ENCODE measurements around the gene NCDN.

Gene NCDN

GRCh38 chr1:35590476-35591040 is 33.0 kb downstream of the NCDN start:
- no peak for DNase-seq

DNA sequence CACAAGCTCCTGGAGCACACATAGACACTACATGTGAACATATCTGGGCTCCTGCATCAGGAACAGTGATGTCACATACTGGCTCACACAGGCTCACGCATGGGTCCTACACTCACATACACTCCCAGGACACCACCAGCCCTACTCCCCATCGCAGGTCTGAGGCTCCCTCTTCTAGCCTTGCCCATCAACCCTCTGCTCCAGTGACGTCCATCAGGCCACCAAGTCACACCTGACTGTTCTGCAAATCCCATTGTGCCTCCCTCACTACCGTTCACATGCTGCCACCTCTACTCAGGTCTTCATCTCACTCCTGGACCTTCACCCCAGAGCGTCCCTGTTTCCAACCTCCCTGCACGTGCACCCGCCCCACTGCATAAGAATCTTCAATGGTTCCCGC is 33.6 kb downstream of the NCDN start:
- no peak for DNase-seq

- DNase-seq, result peak; percentile 43 to 47 (median 44)
Observed at GRCh38 chr1:35592991-35593769, 35.6 kb downstream of the NCDN start.

- no peak for DNase-seq
Observed at GRCh38 chr1:35594005-35594760, 36.6 kb downstream of the NCDN start.

GRCh38 chr1:35595684-35596083 is 38.1 kb downstream of the NCDN start:
- no peak for DNase-seq

GRCh38 chr1:35597870-35598269 is 40.3 kb downstream of the NCDN start:
- no peak for DNase-seq

DNA sequence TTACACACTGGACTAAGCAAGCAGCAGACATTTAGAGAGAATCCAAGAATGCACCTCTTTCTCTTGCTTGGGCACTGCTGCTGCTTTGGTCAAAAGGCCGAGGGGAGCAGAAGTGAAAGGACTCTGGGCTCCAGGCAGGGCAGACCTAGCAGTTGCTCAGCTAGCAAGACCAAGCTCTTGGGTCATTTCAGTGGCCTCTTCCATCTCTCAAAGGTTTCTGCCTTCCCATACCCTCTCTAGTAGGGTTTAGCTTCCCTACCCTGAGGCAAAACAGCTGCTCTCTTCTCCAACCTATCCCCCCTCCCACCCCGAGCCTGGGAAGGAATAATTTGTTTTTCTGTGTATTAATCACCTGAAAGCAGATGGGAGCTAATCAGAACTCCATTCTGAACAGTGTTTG is 41.3 kb downstream of the NCDN start:
- DNase-seq, result no peak

DNA sequence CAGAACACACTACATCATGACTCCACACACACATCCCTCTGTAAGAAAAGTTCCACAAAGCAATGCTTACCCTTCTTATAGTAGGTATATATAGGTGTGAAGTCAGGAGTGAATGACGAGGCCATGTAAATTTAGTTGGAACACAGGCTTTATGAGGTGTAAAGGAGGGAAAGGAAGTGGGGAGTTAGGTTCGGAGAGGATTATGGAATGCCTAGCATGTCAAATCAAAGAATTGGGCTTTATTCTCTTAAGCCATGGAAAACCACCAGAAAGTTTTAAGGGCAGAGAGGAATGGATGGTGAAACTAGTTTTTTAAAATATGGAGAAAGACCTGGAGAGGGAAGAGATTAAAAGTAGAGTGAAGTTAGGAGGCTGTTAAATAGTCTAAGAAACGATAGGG is 41.8 kb downstream of the NCDN start:
- no peak for DNase-seq

DNA sequence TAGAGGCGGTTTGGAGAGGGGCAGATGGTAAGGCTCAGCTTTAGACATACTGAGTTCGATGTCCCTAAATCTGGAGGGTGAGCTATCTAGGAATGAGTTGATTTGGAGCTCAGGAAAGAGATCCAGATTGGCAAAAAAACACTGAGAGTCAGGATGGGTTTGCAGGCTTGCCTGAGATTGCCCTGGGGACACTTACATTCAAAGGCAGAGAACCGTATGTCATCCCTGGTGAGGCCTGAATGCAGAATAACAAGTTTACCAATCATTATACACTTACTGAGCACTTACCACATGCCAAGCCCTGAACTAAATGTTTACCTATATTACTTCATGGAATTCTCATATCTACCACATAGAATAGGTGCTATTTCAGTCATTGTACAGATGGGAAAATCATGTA is 43.0 kb downstream of the NCDN start:
- DNase-seq, result no peak

DNA sequence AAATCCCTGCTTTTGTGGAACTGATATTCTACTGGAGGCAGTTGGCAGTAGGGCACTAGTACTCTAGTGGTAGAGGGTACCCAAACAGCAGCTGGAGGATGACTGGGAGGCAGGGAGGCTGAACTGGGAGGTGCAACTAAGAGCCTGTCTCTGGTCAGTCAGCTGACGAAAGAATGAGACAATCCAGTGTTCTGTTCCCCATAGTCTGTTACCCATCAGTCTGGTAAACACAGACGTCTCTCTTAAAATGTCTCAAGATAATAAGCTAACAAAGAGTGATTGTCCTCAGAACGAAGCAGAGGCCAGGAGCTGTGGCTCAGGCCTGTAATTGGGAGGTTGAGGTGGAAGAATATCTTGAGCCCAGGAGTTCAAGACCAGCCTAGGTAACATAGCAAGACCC is 45.9 kb downstream of the NCDN start:
- DNase-seq, result no peak

GRCh38 chr1:35603941-35604340 is 46.3 kb downstream of the NCDN start:
- DNase-seq, result no peak

- no peak for DNase-seq
Observed at GRCh38 chr1:35605071-35605866, 47.7 kb downstream of the NCDN start.

GRCh38 chr1:35605867-35606182 is 48.2 kb downstream of the NCDN start:
- no peak for DNase-seq

DNA sequence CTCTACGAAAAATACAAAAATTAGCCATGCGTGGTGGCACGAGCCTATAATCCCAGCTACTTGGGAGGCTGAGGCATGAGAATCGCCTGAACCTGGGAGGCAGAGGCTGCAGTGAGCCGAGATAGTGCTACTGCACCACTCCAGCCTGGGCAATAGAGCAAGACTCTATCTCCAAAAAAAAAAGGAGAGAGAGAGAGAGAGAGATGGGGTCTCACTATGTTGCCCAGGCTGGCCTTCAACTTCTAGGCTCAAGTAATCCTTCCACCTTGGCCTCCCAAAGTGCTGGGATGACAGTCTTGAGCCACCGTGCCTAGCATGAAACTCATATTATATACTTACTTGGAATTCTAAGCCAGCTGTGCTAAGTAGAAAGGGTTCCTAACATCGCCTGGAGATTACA is 54.1 kb downstream of the NCDN start:
- no peak for DNase-seq

DNA sequence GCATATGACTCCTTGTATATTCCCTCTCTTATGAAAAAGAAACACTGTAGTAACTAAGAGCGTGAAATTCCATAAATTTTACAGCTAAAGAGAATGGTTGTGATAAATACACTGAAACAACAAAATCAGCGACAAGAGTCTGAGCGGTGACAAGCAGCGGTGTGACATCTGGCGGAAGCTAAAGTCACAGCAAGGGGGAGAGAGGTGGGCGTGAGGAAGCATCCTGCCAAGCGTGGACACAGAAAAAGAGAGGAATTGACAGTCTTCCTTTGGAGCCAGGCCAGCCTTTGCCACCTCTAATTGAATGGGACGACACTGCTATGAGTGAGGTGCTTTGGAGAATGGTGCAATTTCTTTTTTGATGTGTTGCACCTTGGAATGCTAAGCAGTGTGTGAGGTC is 57.8 kb downstream of the NCDN start:
- no peak for DNase-seq

Data from suppressor macrophage treated with lipopolysaccharide for 1 hour (primary cell).